ENCODE measurements around the gene CCL28. TPM values are rescaled to one million over a fixed set of nuclear protein-coding genes. Genes with fewer than 3 reads are reported as not detected.
"Not testable (repeated sequence)": the region's sequence is repeated elsewhere in the genome, so short reads cannot be mapped to it uniquely, and the experiment has no call there.

Gene CCL28
- total RNA-seq, 1 donor from 2014 or later = 7.7 TPM

DNA sequence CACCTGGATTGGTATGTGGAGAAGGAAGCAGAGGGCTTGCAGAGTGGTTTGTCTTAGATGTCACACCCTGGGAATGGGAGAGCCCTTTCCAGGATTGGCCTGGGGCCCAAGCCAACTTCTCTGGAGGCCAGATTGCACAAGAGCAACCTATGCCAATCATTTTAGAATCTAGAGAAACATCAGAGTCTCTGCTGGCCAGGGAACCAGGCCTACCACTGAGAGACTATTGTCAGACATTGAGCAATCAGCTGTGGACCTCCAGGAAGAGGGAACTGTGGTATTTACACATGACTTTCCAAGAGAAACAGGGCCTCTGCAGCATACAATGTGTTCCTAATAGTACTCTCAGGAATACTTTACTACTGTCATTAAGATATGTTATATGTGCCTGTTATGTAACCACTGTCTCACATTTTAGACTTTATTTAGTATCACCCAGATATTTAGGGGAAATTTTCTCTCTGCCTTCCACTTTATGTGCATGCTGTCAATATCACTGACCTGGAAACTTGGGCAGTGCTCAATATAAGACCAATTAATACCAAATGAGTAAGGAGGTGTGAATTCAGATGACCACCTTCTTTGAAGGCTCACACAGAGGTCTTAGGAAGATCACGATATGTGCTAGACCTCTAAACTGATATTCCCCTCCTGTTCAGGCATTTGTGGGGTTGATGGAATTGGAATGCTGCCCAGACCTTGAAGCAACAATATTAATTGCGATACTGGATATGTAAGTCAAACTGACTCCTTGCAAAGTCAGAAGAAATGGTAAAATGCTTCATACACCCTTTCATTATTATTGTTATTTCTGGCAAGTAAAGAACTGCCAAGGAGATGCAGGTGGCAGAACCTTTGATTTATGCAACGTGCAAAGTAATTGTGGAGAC is 20.5 kb upstream of the CCL28 start:
- H3K27ac ChIP-seq = peak overlapping the region; percentile 44
- TF ChIP-seq, protein P1, sequence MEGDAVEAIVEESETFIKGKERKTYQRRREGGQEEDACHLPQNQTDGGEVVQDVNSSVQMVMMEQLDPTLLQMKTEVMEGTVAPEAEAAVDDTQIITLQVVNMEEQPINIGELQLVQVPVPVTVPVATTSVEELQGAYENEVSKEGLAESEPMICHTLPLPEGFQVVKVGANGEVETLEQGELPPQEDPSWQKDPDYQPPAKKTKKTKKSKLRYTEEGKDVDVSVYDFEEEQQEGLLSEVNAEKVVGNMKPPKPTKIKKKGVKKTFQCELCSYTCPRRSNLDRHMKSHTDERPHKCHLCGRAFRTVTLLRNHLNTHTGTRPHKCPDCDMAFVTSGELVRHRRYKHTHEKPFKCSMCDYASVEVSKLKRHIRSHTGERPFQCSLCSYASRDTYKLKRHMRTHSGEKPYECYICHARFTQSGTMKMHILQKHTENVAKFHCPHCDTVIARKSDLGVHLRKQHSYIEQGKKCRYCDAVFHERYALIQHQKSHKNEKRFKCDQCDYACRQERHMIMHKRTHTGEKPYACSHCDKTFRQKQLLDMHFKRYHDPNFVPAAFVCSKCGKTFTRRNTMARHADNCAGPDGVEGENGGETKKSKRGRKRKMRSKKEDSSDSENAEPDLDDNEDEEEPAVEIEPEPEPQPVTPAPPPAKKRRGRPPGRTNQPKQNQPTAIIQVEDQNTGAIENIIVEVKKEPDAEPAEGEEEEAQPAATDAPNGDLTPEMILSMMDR (IDR thresholded peaks at IDR 0.05) = no peak
- H3K9me3 ChIP-seq = no peaks in the 10 kb centered on the region
- no peaks in the 10 kb centered on the region for H3K36me3 ChIP-seq
- ATAC-seq (peak; percentile 90), DNase-seq (peak; percentile 84)
- no peak overlapping the region for H3K4me3 ChIP-seq
- no peaks in the 10 kb centered on the region for H3K27me3 ChIP-seq
- H3K4me1 ChIP-seq = peaks cover 12% of the 10 kb centered on the region
- intact Hi-C loops (cut with DNase I) = no loop called here

DNA sequence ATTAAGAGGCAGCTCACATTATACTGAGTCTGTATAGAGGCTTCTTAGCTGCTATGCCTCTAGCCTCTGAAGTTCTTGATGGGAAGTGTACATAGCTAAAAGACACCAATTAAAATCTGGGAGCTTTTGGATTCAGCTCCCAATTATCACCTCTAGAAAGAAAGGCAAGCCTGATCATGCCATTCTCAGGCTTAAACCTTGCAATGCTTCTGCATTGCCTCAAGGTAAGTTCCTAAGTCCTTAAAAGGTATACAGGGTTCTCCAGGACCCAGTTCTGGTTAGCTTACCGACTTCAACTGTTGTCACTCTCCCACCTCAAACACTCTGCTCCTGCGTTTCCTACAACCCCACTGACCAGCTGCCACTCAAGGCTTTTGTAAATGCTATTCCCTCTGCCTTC is 17.5 kb upstream of the CCL28 start:
- H3K4me3 ChIP-seq = no peak overlapping the region
- H3K4me1 ChIP-seq = peaks cover 12% of the 10 kb centered on the region
- H3K27ac ChIP-seq = no peak overlapping the region
- H3K9me3 ChIP-seq = no peaks in the 10 kb centered on the region
- intact Hi-C loops (cut with DNase I) = no loop called here
- no peak for ATAC-seq
- no peaks in the 10 kb centered on the region for H3K36me3 ChIP-seq
- DNase-seq = no peak
- TF ChIP-seq, protein P1 (IDR thresholded peaks at IDR 0.05) = no peak
- H3K27me3 ChIP-seq = no peaks in the 10 kb centered on the region

DNA sequence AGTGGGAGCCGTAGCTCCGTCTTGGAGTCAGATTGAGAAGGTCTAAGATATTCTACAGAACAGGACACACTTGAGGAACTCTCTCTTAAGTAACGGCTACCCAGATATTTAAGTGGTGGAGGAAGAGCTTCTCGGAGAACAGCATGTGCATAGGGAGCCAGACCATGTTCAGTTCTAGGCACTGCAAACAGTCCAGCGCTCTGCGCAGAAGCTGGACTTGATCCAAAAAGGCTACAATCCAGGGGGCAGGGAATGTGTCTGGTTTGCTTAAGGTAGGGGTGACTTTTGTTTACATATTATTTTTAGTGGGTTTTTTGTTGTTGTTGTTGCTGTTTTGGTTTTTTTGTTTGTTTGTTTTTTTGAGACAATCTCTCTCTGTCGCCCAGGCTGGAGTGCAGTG is 16.8 kb upstream of the CCL28 start:
- TF ChIP-seq, protein P1 (IDR thresholded peaks at IDR 0.05) = no peak
- H3K27ac ChIP-seq = no peak overlapping the region
- intact Hi-C loops (cut with DNase I) = no loop called here
- no peaks in the 10 kb centered on the region for H3K9me3 ChIP-seq
- no peaks in the 10 kb centered on the region for H3K27me3 ChIP-seq
- peak; percentile 15 for ATAC-seq
- H3K36me3 ChIP-seq = no peaks in the 10 kb centered on the region
- DNase-seq = no peak
- H3K4me3 ChIP-seq = no peak overlapping the region
- H3K4me1 ChIP-seq = peaks cover 12% of the 10 kb centered on the region

DNA sequence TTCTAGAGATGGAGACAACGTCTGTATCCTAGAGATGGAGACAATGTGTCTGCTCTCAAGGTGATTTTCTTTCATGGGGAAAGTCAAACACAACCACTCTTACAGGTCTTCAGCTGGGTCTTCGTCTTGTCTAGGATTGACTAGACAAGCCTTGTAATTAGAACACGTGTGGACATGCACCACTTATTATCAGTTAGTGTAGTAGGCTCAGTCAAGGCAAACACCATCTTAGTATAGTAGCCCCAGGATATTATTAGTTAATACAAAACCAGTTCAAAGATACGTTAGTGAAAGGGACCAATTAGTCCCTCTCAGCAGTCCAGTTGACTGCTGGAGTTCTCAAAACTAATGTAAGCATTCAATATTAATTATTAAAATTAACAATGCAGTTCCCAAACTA is 15.1 kb upstream of the CCL28 start:
- Histone ChIP-seq H3K27ac (no peak overlapping the region), H3K36me3 (no peaks in the 10 kb centered on the region), H3K27me3 (no peaks in the 10 kb centered on the region), H3K9me3 (no peaks in the 10 kb centered on the region), H3K4me1 (peaks cover 1% of the 10 kb centered on the region), H3K4me3 (no peak overlapping the region)
- TF ChIP-seq, protein P1 (IDR thresholded peaks at IDR 0.05) = no peak
- intact Hi-C loops (cut with DNase I) = no loop called here
- DNase-seq (no peak), ATAC-seq (no peak)

DNA sequence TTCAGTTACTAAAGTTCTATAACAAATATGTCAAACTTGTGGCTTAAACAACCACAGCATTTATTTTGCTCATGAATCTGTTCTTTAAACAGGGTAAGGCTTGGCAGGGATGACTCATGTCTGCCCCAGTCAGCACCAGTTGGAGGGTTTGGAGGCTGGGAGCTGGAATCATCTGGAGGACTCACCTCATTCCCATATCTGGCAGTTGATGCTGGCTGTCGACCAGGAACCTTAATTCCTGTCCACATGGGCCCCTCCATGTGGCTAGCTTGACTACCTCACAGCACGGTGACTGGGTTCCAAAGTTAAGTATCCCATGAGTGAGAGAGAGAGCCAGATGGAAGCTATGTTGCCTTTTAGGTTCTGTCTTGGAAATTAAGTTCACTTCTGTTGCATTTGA is 13.8 kb upstream of the CCL28 start:
- Histone ChIP-seq H3K4me3 (no peak overlapping the region), H3K27me3 (no peaks in the 10 kb centered on the region), H3K9me3 (no peaks in the 10 kb centered on the region), H3K27ac (no peak overlapping the region), H3K36me3 (no peaks in the 10 kb centered on the region), H3K4me1 (peaks cover 4% of the 10 kb centered on the region)
- DNase-seq (no peak), ATAC-seq (peak; percentile 41)
- intact Hi-C loops (cut with DNase I) = no loop called here
- TF ChIP-seq, protein P1 (IDR thresholded peaks at IDR 0.05) = no peak

DNA sequence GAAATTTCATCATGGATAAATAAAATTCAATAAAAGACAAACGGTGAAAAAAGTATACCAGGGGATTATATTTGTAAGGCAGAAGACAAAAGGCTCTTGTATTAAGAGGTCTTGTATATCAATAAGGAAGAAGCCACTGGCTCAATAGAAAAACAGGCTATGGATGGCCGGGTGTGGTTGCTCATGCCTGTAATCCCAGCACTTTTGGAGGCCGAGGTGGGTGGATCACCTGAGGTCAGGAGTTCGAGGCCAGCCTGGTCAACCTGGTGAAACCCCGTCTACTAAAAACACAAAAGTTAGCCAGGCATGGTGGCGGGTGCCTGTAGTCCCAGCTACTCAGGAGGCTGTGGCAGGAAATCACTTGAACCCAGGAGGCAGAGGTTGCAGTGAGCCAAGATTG is 10.9 kb upstream of the CCL28 start:
- H3K27me3 ChIP-seq; H3K9me3 ChIP-seq; H3K36me3 ChIP-seq; DNase-seq; H3K4me1 ChIP-seq; ATAC-seq; intact Hi-C loops (cut with DNase I); H3K27ac ChIP-seq; H3K4me3 ChIP-seq: not testable (repeated sequence)

Data from upper lobe of right lung (tissue), 1 donor.